Hepatocyte (in vitro differentiated cells): ENCODE measurements around the gene TARBP2.

Source experiments
- EZH2phosphoT487 ChIP-seq: fragments of 200-600 bp; sonication (generic); IDR thresholded peaks from one replicate; pipeline ENCODE4 v1.6.1; 2018; ENCODE audit warnings: antibody characterized with exemption, mild to moderate bottlenecking, low read depth, moderate library complexity; ENCODE audit not compliant: unreplicated experiment, severe bottlenecking
- TF ChIP-seq, protein P1 (sequence below): fragments of 200-600 bp; sonication (generic); IDR thresholded peaks from 2 replicates; pipeline ENCODE4 v1.5.1; 2016; ENCODE audit warnings: antibody characterized with exemption, mild to moderate bottlenecking; ENCODE audit not compliant: poor library complexity

DNA sequence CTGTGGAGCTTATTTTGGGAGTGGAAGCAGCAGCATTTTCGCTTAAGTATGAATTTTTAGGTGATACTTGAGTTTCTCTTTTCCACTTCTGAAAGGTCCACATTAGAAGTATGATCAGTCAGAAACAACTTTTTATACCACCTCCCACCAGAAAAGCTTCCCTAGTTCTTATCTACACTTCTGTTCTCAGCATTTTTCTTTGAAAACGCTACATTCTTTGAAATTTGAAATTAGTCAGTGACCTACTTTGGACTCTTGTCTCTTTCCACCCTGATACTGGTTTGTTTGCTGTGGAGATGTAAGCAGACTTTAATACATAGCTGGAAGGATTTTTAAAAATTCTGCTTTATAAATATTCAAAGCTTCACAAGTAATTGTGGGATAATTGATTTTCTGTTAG lies 27.0 kb upstream of the TARBP2 start:
- TF ChIP-seq, protein P1, sequence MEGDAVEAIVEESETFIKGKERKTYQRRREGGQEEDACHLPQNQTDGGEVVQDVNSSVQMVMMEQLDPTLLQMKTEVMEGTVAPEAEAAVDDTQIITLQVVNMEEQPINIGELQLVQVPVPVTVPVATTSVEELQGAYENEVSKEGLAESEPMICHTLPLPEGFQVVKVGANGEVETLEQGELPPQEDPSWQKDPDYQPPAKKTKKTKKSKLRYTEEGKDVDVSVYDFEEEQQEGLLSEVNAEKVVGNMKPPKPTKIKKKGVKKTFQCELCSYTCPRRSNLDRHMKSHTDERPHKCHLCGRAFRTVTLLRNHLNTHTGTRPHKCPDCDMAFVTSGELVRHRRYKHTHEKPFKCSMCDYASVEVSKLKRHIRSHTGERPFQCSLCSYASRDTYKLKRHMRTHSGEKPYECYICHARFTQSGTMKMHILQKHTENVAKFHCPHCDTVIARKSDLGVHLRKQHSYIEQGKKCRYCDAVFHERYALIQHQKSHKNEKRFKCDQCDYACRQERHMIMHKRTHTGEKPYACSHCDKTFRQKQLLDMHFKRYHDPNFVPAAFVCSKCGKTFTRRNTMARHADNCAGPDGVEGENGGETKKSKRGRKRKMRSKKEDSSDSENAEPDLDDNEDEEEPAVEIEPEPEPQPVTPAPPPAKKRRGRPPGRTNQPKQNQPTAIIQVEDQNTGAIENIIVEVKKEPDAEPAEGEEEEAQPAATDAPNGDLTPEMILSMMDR, result no peak
- TF ChIP-seq EZH2phosphoT487, result no peak
